Ovary (tissue), 9 donors: ENCODE results near the gene LYPD6. TPM values are rescaled to one million over a fixed set of nuclear protein-coding genes. Genes with fewer than 3 reads are reported as not detected.

Experiments used
- DNase-seq, 5 donors: peaks; one replicate each; pipeline ENCODE4 v3.0.0-alpha.2; 2019 to 2020
- H3K27ac ChIP-seq, 2 donors: fragments of 200-600 bp; one replicate each; pipeline versions ENCODE4 v1.5.1 to v1.8.0; 2019 to 2022
- H3K27me3 ChIP-seq: fragments of 200-600 bp; one replicate; pipeline ENCODE4 v1.8.0; 2022
- H3K36me3 ChIP-seq: fragments of 200-600 bp; sonication (generic); one replicate; pipeline ENCODE4 v1.5.1; 2019
- H3K4me1 ChIP-seq: one replicate; pipeline ENCODE4 v1.8.1; 2013; ENCODE audit warnings: mild to moderate bottlenecking, moderate library complexity; ENCODE audit not compliant: insufficient read depth
- H3K4me3 ChIP-seq: fragments of 200-600 bp; sonication (generic); one replicate; pipeline ENCODE4 v1.5.1; 2017
- H3K9me3 ChIP-seq, 2 donors: fragments of 200-600 bp in 1 of 2; sonication (generic) in 1 of 2; one replicate each; pipeline versions ENCODE4 v1.5.1 to v1.8.1; 2013 to 2019; ENCODE audit warnings: mild to moderate bottlenecking in 1 of 2, moderate library complexity in 1 of 2
- EP300 ChIP-seq: sonication (generic); formaldehyde crosslinking; IDR thresholded peaks from one replicate; pipeline ENCODE4 v1.6.1; 2017; ENCODE audit warnings: antibody characterized with exemption
- POLR2A ChIP-seq: fragments of 450-650 bp; IDR thresholded peaks from one replicate; pipeline ENCODE4 v1.6.1; 2017; ENCODE audit warnings: antibody characterized with exemption, mild to moderate bottlenecking, moderate library complexity
- WGBS, 3 donors: extraction: QIAGEN DNeasy Blood & Tissue Kit in 1 of 3; methylation state at CpG; one replicate each; pipeline versions ENCODE4 v1.1.5 to v1.1.7; 2013 to 2017; 5-methylcytosine and 5-hydroxymethylcytosine counted together
- intact Hi-C, 4 donors: fragments of 100-400 bp; cut with DNase I; formaldehyde crosslinking; loops; one replicate each; pipeline versions ENCODE4 v1.11.0 to v1.15.1; 2022 to 2023
- polyA plus RNA-seq, 2 donors: library from polyadenylated mRNA; stranded (reverse); fragments of 200-250 nt in 1 of 2; fragments of 350-450 nt in 1 of 2; fragmentation: Illumina TruSeq in 1 of 2; extraction: RNeasy Lipid Tissue Mini Kit (QIAGEN cat#74804) in 1 of 2; gene quantifications; one replicate each; pipeline ENCODE4 v1.2.3, GENCODE V29; 2013 to 2014
- total RNA-seq, 7 donors: library from RNA; depleted of rRNA in 2 of 7; stranded (reverse); fragments of >200 nt in 2 of 7; fragmentation: NEBNext Ultra II Directional in 3 of 7; extraction: Animal tissue kit (Norgen Biotek cat#: 25700) in 3 of 7; gene quantifications; one replicate each; pipeline versions ENCODE4 v1.1.0 to v1.2.4, GENCODE V29; 2016 to 2023
- TF ChIP-seq, protein P1 (sequence below), 3 donors: fragments of 450-650 bp in 2 of 3; fragments of 200-600 bp in 1 of 3; IDR thresholded peaks; one replicate each; pipeline versions ENCODE4 v1.5.1 to v1.8.0; 2016 to 2022; ENCODE audit warnings: antibody characterized with exemption in 3 of 3, mild to moderate bottlenecking in 1 of 3
- donor health status: DM: no; HTN: no; CAD: no; lungs with moderate emphysema.
- donor health status: DM: no; HTN: no; CAD: no.
- donor health status: Bipolar disorder and iron deficiency.
- donor health status: DM: yes; HTN: yes; CAD: no.
- donor health status: DM: no; HTN: no; CAD: no.
- donor health status: DM: yes; HTN: yes; CAD: no.

The LYPD6 gene
- total and polyA plus RNA-seq, 9 donors: 0.15 to 3.2 (median 1.2) TPM

DNA sequence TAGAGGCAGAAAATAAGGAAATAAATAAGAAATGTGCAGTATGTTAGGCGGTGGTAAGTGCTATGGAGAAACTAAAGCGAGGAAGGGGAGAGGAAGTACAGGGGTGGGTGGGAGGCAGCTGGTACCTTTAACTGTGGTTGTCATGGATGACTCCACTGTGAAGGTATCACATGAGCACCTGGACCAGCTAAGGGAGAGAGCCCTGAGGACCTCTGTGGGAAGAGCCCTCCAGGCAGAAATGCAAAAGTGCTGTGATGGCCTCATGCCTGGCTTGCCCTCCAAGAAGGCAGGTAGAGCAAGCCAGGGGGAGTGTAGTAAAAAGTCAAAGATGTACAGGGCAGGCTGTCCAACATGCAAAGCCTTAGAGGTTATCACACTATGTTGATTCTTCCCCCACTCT is 17.9 kb downstream of the LYPD6 start:
- H3K36me3 ChIP-seq: no peaks in the 10 kb centered on the region
- H3K27me3 ChIP-seq: no peaks in the 10 kb centered on the region
- 96 to 99% (median 99%) methylated on average over 2 of the region's 2 CpGs for WGBS, 3 donors
- no peaks in the 10 kb centered on the region for H3K9me3 ChIP-seq
- no peak overlapping the region for H3K27ac ChIP-seq
- TF ChIP-seq, protein P1, sequence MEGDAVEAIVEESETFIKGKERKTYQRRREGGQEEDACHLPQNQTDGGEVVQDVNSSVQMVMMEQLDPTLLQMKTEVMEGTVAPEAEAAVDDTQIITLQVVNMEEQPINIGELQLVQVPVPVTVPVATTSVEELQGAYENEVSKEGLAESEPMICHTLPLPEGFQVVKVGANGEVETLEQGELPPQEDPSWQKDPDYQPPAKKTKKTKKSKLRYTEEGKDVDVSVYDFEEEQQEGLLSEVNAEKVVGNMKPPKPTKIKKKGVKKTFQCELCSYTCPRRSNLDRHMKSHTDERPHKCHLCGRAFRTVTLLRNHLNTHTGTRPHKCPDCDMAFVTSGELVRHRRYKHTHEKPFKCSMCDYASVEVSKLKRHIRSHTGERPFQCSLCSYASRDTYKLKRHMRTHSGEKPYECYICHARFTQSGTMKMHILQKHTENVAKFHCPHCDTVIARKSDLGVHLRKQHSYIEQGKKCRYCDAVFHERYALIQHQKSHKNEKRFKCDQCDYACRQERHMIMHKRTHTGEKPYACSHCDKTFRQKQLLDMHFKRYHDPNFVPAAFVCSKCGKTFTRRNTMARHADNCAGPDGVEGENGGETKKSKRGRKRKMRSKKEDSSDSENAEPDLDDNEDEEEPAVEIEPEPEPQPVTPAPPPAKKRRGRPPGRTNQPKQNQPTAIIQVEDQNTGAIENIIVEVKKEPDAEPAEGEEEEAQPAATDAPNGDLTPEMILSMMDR (IDR thresholded peaks at IDR 0.05): no peak
- TF ChIP-seq EP300: no peak
- TF ChIP-seq POLR2A: no peak
- DNase-seq: no peak
- intact Hi-C loops: no loop called here
- H3K4me3 ChIP-seq: no peak overlapping the region
- no peaks in the 10 kb centered on the region for H3K4me1 ChIP-seq

DNA sequence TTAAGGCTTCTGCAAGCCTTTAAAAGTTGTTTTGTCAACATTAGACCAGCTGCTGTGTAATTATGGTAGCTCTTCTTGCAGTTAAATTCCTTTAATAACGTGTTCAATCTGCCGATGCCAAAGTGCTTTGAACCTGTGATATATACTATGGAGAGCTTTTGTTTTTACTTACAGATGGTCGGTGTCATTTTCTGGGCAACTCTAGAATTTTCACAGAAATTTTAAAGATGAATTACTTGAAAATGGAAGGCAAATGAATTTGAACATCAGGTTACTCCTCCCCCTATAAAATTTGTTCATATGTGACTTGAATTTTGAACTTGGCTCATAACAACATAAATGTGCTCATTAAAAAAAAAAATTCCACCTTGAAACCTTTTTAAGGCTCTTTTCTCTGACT is 23.0 kb downstream of the LYPD6 start:
- TF ChIP-seq EP300 (no peak), POLR2A (no peak)
- TF ChIP-seq, protein P1 (IDR thresholded peaks at IDR 0.05): no peak
- no peaks in the 10 kb centered on the region for H3K4me1 ChIP-seq
- no peaks in the 10 kb centered on the region for H3K9me3 ChIP-seq
- H3K4me3 ChIP-seq: no peak overlapping the region
- intact Hi-C loops: no loop called here
- H3K27ac ChIP-seq: no peak overlapping the region
- no peaks in the 10 kb centered on the region for H3K36me3 ChIP-seq
- no peaks in the 10 kb centered on the region for H3K27me3 ChIP-seq
- 21 to 37% (median 33%) methylated on average over 3 of the region's 3 CpGs for WGBS, 3 donors
- no peak for DNase-seq

DNA sequence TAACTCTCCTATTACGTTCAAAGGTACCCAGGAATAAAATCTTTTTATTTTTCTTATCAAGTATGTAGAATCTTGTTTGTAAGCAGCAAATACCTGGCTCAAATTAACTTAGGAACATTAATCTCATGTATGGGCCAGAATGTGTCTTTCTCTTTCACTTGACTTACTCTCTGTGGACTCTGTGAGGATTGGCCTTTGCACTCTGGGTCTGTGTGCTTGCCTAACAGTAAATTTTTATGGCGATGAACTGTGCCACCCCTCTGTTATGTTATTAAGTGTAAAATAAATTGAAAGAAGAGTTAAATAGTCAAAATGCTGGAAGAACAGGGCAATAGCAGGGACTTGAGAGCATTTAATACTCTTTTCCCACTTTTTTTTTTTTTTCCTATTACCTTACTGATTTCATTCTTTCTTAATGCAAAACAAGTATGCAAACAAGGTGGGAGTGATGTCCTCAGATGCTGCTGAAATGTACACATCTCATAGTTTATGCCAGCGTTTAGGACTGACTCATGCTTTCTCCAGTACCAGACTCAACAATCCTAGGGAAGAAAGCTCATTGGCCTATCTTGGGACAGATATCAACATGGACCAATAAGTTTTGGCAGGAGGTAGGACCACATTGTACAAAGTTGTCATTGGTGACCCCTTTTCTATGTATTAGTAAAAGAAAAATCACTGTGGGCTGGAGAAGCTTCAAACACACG is 25.5 kb downstream of the LYPD6 start:
- H3K4me3 ChIP-seq: no peak overlapping the region
- TF ChIP-seq POLR2A (no peak), EP300 (no peak)
- TF ChIP-seq, protein P1 (IDR thresholded peaks at IDR 0.05): no peak
- H3K9me3 ChIP-seq: no peaks in the 10 kb centered on the region
- H3K36me3 ChIP-seq: no peaks in the 10 kb centered on the region
- no peaks in the 10 kb centered on the region for H3K27me3 ChIP-seq
- DNase-seq: no peak
- intact Hi-C loops: no loop called here
- no peak overlapping the region for H3K27ac ChIP-seq
- 78 to 92% (median 85%) methylated on average over 4 of the region's 4 CpGs for WGBS, 3 donors
- no peaks in the 10 kb centered on the region for H3K4me1 ChIP-seq

DNA sequence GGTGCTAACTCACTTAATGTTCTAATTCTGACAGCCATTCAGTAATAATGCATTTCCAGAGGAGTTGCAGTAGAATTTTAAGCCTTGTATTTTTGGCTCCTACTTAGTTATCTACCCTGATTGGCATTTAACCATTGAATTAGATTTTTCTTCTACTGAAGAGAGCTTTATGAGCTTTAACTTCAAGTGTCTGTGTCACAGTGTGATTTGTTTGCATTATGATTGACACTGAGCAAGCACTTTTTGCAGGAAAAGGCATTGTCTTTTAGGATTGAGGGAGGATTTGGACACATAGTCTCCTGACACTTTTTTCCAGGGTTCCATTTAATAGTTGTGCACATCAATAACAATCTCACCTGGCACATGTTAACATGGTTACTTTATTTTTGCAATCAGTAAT is 26.7 kb downstream of the LYPD6 start:
- H3K36me3 ChIP-seq: no peaks in the 10 kb centered on the region
- H3K27ac ChIP-seq: no peak overlapping the region
- H3K9me3 ChIP-seq: no peaks in the 10 kb centered on the region
- no peaks in the 10 kb centered on the region for H3K4me1 ChIP-seq
- TF ChIP-seq, protein P1 (IDR thresholded peaks at IDR 0.05): no peak
- no peak for TF ChIP-seq EP300
- TF ChIP-seq POLR2A: no peak
- no peaks in the 10 kb centered on the region for H3K27me3 ChIP-seq
- intact Hi-C loops: no loop called here
- no peak for DNase-seq
- H3K4me3 ChIP-seq: no peak overlapping the region
